Epithelial cell of proximal tubule (primary cell): ENCODE results near the gene GSE1. TPM values are rescaled to one million over a fixed set of nuclear protein-coding genes. Genes with fewer than 3 reads are reported as not detected.

Experiments used
- DNase-seq: peaks from one replicate; pipeline ENCODE4 v3.0.0-alpha.2; 2011; ENCODE audit warnings: low read depth
- H3K4me3 ChIP-seq: 2 replicates; pipeline ENCODE4 v1.5.1; 2011; ENCODE audit warnings: low read depth, mild to moderate bottlenecking, low read length
- total RNA-seq: library from RNA; depleted of rRNA; stranded (reverse); fragments of >200 nt; gene quantifications from 2 replicates; pipeline ENCODE4 v1.2.3, GENCODE V29; 2015
- TF ChIP-seq, protein P1 (sequence below): conservative IDR thresholded peaks from 2 replicates; pipeline ENCODE4 v1.5.1; 2012; ENCODE audit warnings: low read depth, mild to moderate bottlenecking, low read length

Gene GSE1
- total RNA-seq, 1 donor from 2014 or later, result 41.9 TPM

DNA sequence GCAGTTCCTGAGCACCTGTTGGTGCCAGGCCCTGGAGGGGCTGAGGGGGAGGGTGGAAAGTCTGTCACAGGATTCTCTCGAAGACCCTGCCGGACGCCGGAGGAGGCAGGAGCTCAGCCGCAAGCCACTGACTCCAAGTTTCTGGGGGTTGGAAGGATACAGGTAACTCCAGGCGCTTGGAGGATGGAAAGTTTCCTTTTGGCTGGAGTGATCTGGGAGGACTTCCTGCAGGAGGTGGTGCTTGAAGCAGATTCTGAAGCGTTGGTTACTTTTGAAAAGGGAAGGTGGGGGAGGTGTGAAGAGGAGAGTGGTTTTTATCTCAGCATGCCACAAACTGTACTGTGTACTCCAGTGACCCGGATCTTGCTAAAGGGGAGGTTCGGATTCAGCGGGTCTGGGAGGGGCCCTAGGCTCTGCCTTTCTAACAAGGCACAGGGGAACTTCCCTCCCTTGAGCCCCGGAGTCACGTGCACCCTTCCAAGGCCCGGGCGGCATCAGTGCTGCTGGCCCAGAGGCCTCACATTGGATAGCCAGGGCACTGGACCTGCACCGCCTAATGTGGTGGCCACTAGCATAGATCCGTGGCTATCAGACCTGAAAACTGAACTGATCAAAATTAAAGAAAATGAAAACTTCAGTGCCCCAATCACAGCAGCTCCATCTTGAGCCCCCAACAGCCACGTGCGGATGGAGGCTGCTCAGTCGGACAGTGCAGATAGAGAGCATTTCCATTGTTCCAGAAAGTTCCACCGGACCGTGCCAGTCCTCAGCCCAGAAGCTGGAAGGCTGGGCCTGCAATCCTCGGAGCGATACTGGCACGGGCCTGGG is 42.2 kb upstream of the GSE1 start:
- TF ChIP-seq, protein P1, sequence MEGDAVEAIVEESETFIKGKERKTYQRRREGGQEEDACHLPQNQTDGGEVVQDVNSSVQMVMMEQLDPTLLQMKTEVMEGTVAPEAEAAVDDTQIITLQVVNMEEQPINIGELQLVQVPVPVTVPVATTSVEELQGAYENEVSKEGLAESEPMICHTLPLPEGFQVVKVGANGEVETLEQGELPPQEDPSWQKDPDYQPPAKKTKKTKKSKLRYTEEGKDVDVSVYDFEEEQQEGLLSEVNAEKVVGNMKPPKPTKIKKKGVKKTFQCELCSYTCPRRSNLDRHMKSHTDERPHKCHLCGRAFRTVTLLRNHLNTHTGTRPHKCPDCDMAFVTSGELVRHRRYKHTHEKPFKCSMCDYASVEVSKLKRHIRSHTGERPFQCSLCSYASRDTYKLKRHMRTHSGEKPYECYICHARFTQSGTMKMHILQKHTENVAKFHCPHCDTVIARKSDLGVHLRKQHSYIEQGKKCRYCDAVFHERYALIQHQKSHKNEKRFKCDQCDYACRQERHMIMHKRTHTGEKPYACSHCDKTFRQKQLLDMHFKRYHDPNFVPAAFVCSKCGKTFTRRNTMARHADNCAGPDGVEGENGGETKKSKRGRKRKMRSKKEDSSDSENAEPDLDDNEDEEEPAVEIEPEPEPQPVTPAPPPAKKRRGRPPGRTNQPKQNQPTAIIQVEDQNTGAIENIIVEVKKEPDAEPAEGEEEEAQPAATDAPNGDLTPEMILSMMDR, result no peak
- no peak for DNase-seq
- peak overlapping the region; percentile 4 for H3K4me3 ChIP-seq

DNA sequence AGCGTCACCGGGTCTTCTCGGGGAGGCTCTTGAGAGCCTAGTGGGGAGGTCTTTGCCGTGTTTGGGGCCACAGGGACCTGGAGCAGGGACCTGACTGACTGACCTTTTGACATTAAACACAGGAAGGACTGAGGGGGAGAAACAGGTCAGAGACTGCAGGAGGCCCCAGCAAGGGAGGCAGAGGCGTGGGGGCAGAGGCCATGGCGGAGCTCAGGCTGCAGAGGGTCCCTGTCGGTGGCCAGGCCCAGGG is 41.6 kb upstream of the GSE1 start:
- no peak for DNase-seq
- H3K4me3 ChIP-seq, result no peak overlapping the region
- TF ChIP-seq, protein P1, result no peak

DNA sequence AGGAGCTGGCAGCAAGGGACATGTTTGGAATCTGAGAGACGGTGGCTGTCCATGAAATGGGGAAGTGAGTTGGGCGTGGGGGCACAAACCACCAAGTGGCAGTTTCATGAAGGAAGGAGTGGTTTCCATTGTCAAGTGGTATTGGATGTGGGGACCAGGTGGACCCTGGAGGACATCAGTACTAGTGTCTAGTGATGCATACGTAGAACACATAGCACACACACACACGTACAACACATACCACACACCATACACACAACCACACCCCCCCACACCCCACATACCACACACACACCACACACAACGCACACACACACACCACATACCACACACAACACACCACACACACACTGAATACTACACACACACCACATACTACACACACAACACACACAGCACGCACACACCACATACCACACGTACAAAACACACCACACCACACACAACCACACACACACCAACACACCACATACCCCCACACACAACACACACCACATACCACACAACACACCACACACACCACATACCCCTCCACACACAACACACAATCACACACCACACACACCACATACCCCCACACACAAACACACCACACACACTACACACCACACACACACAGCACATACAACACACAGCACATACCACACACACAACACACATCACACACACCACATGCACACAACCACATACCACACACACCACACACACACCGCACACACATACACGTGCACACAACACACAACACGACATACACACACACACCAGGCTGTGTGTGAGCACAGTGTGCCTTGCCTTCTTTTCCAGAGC is 41.1 kb upstream of the GSE1 start:
- H3K4me3 ChIP-seq, result no peak overlapping the region
- DNase-seq, result no peak
- TF ChIP-seq, protein P1, result no peak

DNA sequence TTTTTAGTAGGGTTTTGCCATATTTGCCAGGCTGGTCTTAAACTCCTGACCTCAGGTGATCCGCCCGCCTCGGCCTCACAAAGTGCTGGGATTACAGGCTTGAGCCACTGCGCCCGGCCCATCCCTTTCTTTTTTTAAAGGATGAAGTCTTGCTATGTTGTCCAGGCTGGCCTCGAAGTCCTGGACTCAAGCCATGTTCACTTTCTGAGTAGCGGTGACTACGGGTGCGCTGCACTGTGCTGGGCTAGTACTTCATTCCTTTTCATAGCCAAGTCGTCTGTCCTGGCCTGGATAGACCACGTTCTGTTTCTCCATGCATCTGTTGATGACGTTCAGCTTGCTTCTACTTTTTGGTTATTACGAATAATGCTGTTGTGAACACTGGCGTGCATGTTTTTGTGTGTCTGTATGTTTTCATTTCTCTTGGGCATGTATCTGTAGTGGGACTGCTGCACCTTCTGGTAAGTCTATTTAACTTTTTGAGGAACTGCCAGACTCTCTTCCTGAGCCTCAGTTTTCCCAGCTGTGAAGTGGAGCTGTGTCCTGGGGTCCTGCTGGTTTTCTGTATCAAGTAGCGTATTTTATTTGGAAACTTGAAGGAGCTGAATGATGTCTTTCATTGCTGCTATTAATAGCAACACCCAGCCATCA is 40.0 kb upstream of the GSE1 start:
- no peak for DNase-seq
- H3K4me3 ChIP-seq, result no peak overlapping the region

DNA sequence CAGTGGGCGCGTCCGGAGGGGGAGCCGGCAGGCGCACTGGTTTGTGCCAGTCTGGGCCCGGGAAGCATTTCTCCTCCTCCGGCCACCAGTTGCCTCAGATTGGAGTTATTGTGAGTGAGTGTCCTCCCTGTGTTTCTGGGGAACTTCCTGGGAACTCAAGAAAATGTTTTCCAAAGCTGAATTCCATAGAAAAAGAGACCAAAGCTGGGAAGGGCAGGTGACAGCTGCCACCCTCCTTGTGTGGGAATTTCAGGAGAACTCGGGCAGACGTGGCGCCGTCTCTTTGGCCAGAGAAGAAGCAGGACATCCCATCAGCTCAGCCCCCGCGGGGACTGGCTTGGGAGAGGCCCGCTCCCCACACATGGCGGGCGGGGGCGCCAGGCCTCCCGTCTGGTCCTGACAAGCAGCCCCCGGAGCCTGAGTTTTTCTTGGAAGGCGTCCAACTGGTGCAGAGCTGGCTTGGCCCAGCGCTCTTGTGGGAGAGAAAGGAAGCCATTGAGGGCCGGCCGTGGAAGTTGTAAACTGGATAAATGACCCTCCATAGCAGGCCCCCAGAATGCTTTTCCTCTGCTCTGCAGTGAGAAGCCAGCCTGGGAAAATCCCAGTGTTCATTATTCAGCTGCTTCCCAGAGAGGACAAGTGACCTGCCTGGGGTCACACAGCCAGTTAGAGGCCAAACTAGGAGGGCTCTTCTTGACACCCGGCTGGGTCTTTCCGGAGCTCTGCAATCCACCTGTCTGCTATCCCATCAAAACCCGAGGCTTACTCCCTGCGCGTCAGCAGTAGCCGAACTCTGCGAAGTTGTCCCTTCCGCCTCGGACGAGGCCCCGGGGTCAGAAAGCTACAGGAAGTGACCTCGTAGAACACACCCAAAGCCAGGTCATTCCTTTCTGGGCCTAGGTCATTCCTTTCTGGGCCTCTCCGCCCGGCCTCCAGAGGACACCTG is 39.2 kb upstream of the GSE1 start:
- no peak overlapping the region for H3K4me3 ChIP-seq
- DNase-seq, result no peak
- TF ChIP-seq, protein P1, result no peak

More for the DNA sequence above, 40.0 kb upstream of the GSE1 start:
- TF ChIP-seq, protein P1, result no peak
